Calu3 (cell line): Measurements from ENCODE around the gene SHH. TPM values are rescaled to one million over a fixed set of nuclear protein-coding genes. Genes with fewer than 3 reads are reported as not detected.

Experiments used
- BruUV-seq: library from RNA; stranded (reverse); fragments of 400-500 nt; replicated peaks from 2 replicates; lab custom pipeline; 2021; lab: Mats Ljungman, UMichigan
- CTCF ChIA-PET: fragments of 300-600 bp; sonication (Branson Sonifier 250); formaldehyde crosslinking; loops from one replicate; lab custom pipeline; 2022; ENCODE audit warnings: antibody characterized with exemption; lab: Charles Lee
- DNase-seq: peaks from one replicate; pipeline ENCODE4 v3.0.0; 2022
- H3K27ac Mint-ChIP-seq: one replicate; pipeline ENCODE4 v1.8.0; 2022; ENCODE audit warnings: mixed read lengths; ENCODE audit not compliant: unreplicated experiment
- H3K27me3 Mint-ChIP-seq: one replicate; pipeline ENCODE4 v1.8.0; 2022; ENCODE audit warnings: mixed read lengths; ENCODE audit not compliant: unreplicated experiment
- H3K36me3 Mint-ChIP-seq: one replicate; pipeline ENCODE4 v1.8.0; 2022; ENCODE audit warnings: mild to moderate bottlenecking, moderate library complexity, mixed read lengths; ENCODE audit not compliant: insufficient read depth, unreplicated experiment
- H3K4me1 Mint-ChIP-seq: one replicate; pipeline ENCODE4 v1.8.0; 2022; ENCODE audit warnings: mild to moderate bottlenecking, low read depth, mixed read lengths; ENCODE audit not compliant: unreplicated experiment
- H3K4me3 Mint-ChIP-seq: one replicate; pipeline ENCODE4 v1.8.0; 2022; ENCODE audit warnings: mild to moderate bottlenecking, low read depth, moderate library complexity, mixed read lengths; ENCODE audit not compliant: unreplicated experiment
- H3K9me3 Mint-ChIP-seq: one replicate; pipeline ENCODE4 v1.8.0; 2022; ENCODE audit warnings: low read depth, mixed read lengths; ENCODE audit not compliant: unreplicated experiment
- intact Hi-C: fragments of 100-400 bp; cut with micrococcal nuclease; formaldehyde crosslinking; loops from one replicate; pipeline ENCODE4 v1.10.0; 2022; ENCODE audit not compliant: unreplicated experiment
- total RNA-seq: library from RNA; stranded (reverse); gene quantifications from 2 replicates; pipeline ENCODE4 v1.2.3, GENCODE V29; 2022
- TF ChIP-seq, protein P1 (sequence below): fragments of 200-600 bp; IDR thresholded peaks from one replicate; pipeline ENCODE4 v1.8.0; 2022; ENCODE audit warnings: antibody characterized with exemption; ENCODE audit not compliant: unreplicated experiment

The SHH gene
- total RNA-seq, 1 experiment from 2014 or later = 1.1 TPM

DNA sequence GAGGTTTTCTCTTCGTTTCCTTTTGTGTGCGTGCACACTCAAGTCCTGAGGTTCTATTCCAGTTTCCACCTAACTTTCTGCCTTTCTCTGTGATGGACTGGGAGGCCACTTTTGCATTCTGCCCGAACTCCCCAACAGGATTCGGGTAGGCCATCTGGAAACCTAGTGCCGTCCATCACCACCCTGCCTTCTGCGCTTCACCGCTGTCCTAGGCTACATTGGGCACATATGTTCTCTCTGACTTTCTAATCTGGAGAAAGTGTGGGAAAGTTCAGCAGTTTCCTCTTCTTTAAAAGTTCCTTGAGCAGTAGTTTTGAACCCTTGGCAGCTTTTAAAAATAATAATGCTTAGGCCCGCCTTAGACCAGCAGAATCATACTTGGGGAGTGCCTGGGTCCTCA, 46.8 kb downstream of the SHH start:
- H3K9me3 Mint-ChIP-seq = no peaks in the 10 kb centered on the region
- DNase-seq = no peak
- H3K27me3 Mint-ChIP-seq = no peaks in the 10 kb centered on the region
- peaks cover 39% of the 10 kb centered on the region for H3K36me3 Mint-ChIP-seq
- no peaks in the 10 kb centered on the region for H3K4me1 Mint-ChIP-seq
- CTCF ChIA-PET = no interaction called here
- H3K27ac Mint-ChIP-seq = no peak overlapping the region
- no peak overlapping the region for H3K4me3 Mint-ChIP-seq
- intact Hi-C loops = loop anchor here (5.0 kb wide), 1 partner anchor 353 kb away; no protein-coding TSS in a partner anchor
- TF ChIP-seq, protein P1, sequence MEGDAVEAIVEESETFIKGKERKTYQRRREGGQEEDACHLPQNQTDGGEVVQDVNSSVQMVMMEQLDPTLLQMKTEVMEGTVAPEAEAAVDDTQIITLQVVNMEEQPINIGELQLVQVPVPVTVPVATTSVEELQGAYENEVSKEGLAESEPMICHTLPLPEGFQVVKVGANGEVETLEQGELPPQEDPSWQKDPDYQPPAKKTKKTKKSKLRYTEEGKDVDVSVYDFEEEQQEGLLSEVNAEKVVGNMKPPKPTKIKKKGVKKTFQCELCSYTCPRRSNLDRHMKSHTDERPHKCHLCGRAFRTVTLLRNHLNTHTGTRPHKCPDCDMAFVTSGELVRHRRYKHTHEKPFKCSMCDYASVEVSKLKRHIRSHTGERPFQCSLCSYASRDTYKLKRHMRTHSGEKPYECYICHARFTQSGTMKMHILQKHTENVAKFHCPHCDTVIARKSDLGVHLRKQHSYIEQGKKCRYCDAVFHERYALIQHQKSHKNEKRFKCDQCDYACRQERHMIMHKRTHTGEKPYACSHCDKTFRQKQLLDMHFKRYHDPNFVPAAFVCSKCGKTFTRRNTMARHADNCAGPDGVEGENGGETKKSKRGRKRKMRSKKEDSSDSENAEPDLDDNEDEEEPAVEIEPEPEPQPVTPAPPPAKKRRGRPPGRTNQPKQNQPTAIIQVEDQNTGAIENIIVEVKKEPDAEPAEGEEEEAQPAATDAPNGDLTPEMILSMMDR = no peak
- no TSS peak for BruUV-seq

DNA sequence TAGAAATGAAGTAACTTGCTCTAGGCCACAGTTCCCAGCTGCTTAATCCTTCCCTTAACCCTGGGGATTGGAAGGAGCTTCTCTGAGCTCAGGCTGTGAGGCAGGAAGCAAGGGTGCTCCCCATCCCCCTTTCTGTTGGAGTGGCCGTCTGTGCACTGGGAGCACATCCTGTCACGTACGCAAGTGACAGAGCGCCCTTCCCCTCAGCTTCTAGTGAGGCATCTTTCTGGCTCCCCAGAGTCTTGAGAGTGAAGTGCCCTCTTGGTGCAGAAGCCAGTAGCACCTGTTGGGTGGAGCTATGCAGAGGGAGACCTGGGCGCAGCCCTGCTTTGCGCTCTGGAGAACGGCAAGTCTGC, 47.8 kb downstream of the SHH start:
- no peak for DNase-seq
- no peaks in the 10 kb centered on the region for H3K9me3 Mint-ChIP-seq
- no TSS peak for BruUV-seq
- H3K27me3 Mint-ChIP-seq = no peaks in the 10 kb centered on the region
- H3K27ac Mint-ChIP-seq = no peak overlapping the region
- no peaks in the 10 kb centered on the region for H3K4me1 Mint-ChIP-seq
- CTCF ChIA-PET = interaction anchor here (0.7 kb wide), 1 partner anchor 385 kb away, joined by 3 read pairs; no protein-coding TSS in a partner anchor
- no peak overlapping the region for H3K4me3 Mint-ChIP-seq
- intact Hi-C loops = no loop called here
- H3K36me3 Mint-ChIP-seq = peaks cover 28% of the 10 kb centered on the region
- TF ChIP-seq, protein P1 = no peak

DNA sequence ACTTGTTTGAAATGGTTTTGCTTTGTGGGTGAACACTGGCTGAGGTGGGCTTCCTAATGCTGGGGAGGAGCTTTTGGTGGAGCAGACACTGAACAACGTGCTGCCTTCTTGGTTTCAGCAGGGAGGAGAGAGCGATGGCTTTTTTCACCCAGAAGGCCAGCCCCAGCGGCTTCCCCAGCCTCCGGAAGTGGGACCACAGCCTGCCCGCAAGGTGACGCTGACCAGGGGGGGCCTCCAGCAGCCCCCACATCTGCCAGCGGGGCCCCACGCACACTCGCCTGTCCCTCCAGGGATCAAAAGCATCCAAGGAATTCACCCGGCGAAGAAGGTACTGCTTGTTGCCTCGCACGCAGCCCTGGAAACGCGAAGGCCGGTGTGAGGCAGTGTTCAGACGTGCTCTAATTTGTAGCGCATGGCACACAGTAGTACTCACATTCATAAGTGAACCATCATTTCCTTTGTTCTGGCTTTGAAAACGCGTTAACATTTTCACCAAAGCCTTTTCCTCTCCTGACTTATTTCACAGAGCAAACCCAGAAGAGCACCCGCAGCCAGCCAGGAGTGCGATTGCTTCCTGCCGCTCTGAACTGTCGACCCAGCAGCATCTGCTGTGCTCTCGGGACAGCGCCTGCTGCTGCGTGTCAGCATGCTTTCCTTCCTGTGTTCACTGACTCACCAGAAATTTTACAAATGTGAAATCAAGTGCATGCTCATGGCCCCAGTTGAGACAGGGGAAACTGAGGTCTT, 48.4 kb downstream of the SHH start:
- intact Hi-C loops = no loop called here
- CTCF ChIA-PET = interaction anchor here (0.7 kb wide), 1 partner anchor 384 kb away, joined by 3 read pairs; no protein-coding TSS in a partner anchor
- Mint-ChIP-seq H3K27ac (no peak overlapping the region), H3K27me3 (no peaks in the 10 kb centered on the region), H3K4me1 (no peaks in the 10 kb centered on the region), H3K36me3 (peaks cover 23% of the 10 kb centered on the region), H3K9me3 (no peaks in the 10 kb centered on the region), H3K4me3 (no peak overlapping the region)
- no TSS peak for BruUV-seq
- no peak for DNase-seq
- TF ChIP-seq, protein P1 = no peak

DNA sequence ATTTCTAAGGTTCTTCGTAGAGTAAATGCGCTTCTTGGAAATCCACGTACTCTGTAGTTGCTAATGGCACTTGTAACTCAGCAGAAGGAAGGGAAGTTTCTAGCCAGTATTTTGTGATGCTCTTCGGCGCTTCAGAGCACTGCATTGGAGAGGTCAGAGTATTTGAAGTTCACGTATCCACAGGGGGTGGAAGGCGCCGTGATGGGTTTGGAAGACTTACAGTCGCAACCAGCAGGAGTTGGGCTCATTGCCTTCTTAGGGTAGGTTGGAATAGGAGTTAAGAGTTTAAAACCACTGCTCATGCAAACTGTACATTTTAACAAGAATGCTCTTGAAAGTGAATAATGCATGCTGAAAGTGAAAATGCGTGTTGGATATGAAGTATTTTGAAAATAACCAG, 49.1 kb downstream of the SHH start:
- Mint-ChIP-seq H3K27me3 (no peaks in the 10 kb centered on the region), H3K4me1 (no peaks in the 10 kb centered on the region), H3K4me3 (no peak overlapping the region), H3K36me3 (peaks cover 15% of the 10 kb centered on the region), H3K9me3 (no peaks in the 10 kb centered on the region), H3K27ac (no peak overlapping the region)
- CTCF ChIA-PET = no interaction called here
- intact Hi-C loops = no loop called here
- TF ChIP-seq, protein P1 = no peak
- BruUV-seq = no TSS peak
- no peak for DNase-seq
